NCI-H2196 (cell line): ENCODE measurements around the gene CNTNAP2.
A peak's percentile ranks its signal among the peaks of the same experiment; 100 is the strongest.

ENCODE experiments used
- DNase-seq: peaks from one replicate; lab custom pipeline; 2025; ENCODE audit not compliant: unreplicated experiment; lab: John Stamatoyannopoulos, UW

The CNTNAP2 gene

DNA sequence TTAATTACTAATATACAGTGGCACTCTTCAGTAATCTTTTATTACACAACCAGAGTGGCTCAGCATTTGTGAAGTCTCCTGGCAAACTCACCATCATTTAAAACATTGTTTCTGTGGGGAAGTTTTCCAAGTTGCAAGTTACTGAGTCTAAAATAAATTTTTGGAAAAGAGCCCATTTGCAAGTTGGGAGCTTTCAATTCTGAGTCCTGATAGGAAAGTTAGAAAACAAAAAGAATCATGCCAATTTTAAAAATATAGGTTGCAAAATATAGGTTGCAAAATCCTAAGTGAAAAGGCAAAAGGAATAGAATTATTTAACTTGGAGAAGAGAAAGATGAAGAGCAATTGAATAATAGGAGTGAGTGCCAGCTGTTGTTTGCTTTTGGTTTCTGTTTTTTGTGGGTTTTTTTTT lies 2095.1 kb downstream of the CNTNAP2 start:
- no peak for DNase-seq

DNA sequence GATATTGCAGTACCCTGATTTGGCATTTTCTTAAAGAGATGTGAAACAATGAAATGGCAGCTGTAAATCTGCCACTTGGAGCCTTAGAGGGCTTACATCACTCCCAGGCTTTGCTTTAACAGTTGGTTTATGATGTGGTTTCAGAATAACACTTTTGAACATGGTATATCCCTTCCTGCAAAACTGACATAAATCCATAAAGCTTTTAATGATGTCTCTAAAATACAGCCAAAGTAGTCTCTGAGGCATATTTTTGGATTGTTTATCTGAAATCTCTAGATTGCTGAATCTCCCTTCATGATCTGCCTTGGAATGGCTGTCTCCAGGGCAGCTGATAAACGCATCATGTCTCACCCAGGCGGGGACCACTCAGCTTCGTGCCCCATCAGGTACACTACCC lies 2096.1 kb downstream of the CNTNAP2 start:
- DNase-seq = no peak

DNA sequence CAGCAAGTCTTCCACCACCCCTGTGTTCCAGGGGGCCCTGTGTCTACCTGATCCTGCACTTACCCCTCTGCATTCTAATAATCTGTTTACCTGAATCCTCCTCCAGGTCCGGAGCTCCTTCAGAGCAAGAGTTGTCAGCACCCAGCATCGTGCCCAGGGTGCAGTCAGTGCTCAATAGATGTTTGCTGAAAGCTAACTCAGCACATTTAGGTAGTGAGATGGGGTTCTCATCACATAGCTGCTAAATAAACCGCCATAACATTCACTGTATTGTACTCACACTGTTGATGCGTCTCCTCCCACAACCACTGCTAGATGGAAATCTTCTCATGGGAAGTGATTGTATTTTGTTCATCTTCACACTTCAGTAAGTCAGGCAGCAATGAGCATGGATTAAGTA lies 2097.5 kb downstream of the CNTNAP2 start:
- DNase-seq = no peak

DNA sequence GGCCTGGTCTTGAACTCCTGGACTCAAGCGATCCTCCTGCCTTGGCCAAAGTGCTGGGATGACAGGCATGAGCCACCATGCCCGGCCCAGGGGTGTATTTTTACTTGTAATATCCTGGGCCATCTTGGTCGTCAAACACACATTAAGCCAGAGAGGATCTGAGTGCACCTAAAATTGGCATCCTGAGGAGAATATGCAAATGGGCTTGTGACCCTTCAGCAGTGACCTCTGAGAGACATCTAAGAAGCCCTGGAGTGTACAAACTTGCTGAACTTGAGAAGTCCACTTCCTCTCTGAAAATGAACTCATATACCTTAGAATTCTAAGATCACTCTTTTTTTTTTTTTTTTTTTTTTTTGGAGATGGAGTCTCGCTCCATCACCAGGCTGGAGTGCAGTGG lies 2102.0 kb downstream of the CNTNAP2 start:
- no peak for DNase-seq

DNA sequence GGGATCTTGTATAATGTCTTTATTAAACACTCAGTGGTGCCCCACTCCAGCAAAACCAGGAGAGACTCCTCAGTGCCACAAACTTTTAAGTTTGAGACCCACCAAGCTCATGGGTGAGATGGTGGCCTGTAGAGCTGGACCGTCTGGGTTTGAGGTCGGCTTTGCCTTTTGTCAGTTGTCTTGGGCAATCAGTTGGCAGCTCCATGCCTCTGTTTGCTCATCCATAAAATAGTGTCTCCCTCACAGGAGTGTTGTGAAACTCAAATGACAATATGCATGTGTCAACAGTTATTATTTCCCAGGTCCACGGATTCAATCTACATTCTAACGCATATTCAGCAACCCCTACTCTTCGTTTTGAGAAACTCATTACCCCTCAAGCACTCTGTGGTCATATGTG lies 2106.1 kb downstream of the CNTNAP2 start:
- DNase-seq = no peak

DNA sequence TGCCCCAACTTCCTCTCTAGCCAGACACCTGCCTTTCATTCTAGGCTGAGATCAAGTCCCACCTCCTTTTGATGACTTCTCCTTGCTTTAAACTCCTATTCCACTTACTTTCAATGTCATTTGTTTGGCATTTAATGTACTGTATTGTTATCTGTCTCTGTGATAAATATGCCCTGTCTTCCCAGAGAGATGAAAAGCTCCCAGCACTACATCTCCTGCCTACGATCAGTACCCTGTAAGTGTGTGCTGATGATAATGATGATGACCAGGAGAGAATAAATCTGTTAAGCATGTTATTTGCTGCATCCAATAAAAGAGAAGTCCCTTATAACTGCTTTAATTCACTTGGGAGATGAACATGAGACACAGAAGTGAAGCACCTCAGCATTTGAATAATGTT lies 2106.6 kb downstream of the CNTNAP2 start:
- DNase-seq = no peak

DNA sequence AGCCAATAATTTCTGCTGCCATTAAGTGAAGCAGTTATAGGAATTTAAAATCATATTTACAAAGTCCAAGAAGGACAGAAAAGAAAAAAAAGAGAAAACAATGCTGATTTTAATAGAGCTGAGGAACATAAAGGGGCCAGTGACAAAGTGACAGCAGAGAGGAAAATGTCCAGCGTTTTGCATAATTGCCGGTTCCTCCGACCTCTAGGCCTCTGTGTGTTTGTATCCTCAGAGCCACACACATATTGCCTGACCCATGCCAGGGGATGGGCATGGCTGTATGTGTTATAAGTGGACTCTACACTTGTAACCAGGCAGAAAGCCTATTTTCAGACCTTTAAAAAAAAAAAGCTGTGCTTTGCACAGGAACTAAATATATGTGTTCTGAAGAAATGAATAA lies 2107.1 kb downstream of the CNTNAP2 start:
- no peak for DNase-seq

DNA sequence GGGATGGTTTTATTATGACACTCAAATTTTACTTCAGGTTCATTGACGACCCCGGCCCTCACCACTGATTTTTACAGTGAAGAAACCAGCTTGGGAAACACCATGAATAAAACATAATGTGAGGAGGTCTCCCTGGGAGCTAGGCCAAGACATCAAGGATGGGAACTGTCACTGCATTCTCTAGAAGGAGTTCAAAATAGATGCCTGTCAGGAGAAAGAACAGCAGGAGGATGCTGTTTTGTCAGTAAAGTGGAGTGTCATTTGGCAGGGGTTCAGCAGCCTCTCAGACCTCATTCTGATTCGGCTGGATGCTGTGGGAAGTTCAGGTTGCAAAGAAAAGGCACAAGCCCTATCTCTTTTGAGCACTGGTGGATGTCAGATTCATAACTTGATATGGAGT lies 2113.7 kb downstream of the CNTNAP2 start:
- no peak for DNase-seq

DNA sequence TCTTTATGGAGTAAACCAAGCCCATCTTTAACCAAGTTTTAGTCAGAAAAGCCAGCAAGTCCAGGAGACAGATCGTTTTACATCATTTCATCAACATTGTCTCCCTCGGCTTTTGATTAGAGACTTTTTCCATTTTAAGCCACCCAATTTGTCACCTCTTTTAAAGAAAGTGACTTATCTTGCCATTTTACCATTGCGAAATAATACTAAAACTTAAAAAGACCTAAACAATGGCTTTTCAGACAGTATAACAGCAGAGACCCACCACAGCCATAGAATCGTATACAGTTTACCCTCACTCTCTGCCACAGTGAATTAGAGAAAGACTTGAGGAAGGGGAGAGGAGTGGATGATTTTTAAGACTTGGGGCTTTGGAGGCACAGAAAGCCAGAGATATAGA lies 2114.3 kb downstream of the CNTNAP2 start:
- DNase-seq = no peak

DNA sequence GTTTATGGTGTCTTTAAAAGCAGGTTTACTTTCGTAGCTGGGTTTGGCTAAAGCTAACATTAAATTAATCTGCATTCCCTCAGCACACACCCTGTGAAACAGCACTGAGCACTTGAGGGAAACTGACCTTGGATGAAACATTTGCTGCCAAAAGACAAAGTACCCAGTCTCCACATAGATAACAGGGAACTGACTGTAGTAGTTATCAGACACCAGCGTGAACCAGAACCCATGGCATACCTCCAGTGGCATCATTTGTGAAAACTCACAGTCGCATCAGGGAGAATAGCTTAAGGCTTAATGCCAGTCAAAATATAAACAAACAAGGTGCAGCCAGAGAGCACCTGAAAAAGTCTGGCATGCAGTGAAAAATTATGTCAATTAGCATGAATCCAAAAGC lies 2116.2 kb downstream of the CNTNAP2 start:
- DNase-seq = no peak

DNA sequence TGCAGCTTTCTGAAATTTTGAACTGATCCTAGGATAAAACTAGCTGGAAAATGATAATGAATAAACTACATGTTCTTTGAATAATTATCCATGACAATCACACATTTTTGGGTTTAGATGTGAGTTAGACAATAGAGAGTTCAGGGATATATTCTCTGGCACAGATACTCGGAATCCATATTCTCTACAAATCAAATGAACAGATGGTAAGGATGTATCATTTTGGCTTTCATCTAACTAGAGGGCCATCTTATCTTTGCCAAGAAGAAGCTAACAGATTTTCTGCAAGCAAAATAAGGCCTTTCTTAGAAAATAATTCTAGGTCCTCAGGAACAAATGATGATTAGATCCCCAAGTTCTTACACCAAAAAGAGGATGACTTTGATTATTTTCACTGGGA lies 2118.1 kb downstream of the CNTNAP2 start:
- no peak for DNase-seq

DNA sequence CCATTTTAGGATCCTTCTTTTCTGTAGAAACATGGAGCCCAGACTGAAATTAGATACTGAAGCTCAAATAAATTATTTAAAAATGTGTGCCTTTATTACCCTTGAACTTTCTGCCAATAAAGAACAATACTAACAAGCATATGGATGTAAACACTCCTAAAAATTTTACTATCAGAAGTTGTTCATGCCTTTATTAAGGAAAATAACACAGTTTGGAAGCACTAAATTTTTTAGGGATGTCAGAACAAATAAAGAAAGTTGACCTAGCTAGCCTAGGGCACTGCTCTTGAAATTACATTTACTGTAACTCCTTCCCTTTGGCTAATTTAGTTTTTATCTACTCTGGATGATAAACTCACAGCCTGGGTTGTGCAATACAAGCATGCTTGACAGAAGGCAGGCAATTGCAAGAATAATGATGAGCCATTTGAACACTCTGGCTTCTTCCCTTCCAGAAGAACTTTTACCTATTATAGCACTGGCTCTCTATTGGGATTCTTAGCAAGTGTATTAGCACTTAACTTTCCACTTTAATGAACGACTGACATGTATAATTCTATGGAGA lies 2122.2 kb downstream of the CNTNAP2 start:
- peak; percentile 38 for DNase-seq

DNA sequence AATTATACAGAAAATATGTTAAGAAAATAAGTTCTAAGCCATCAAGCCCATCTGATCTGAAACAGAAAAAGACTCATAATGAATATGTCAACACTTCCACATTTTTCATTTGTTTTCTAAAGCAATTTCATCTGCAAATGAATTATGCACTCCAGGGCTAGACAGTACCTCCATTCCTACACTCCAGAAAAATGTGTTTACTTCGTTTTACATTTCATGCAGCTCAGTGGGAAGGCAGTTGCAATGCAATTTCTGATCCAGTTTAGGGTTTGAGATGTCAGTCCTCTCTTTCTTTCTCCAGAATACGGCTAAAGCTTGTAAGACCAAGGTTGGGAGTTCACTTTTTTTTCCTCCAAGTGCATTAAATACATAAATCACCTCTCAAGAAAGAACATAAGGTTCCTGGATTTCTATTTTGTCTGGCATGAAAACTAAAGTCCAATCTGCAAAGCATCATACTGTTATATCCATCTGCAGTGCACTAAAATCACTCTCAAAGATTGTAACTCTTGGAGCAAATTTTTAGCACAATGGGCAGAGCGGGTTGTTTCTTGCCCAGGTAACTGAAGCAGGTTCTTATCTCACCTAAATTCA lies 2125.2 kb downstream of the CNTNAP2 start:
- DNase-seq = no peak

DNA sequence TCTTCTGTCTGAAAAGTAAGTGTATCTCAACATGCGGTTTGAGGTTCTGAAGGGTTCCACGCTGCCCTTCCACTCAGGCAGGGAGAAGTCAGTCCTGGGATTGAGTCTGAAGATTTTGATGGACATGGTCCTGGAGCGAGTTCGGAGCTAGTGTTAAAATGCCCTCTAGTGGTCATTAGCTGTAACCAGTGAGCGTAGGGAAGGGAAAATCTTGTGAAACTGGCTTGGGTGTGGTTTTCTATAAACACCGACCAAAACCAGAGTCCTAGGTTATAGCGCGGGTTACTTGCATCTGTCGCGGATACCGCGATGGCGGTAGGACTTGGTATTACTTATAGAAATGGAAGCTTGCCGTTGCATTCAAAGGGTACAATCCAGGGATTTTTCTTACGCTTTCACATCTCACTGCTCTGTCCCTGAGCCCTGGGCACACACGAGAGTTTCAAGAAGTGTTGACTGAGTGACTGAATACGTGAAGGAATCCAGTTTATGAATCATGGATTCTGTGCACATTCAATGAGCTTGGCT lies 2125.8 kb downstream of the CNTNAP2 start:
- DNase-seq = peak; percentile 65

DNA sequence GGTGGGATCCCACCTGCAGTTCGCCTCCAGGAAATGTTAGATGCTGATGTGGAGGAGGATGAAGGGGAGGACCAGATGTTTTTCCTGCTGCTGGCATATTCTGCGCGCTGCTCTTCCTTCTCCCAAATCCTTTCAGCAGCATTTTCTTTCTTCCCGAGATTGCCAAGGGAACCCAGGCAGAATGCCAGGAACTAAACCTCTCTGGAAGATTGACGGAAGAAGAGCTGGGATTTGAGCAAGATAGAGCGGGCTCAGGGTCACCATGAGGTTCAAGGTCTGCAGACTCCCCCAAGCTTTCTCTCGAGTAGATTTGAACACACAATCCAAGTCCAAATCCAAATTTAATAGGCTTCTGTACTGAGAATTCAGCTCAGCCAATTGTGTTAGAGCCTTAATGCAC lies 2128.8 kb downstream of the CNTNAP2 start:
- no peak for DNase-seq

DNA sequence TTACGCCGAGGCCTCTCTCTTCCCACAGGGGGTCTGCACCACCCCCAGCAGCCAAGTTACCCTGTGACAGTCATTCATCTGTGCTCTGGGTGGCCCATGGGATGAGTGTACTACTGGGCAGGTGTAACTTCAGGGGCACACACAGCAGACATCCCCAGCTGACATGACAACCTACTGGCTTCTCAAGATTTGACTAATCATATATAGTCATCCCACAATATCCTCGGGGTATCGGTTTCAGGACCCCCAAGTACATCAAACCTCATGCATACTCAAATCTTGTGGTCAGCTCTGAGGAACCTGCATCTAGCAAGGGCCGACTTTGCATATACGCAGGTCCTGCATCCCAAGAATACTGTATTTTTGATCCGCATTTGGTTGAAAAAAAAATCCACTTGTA lies 2137.0 kb downstream of the CNTNAP2 start:
- no peak for DNase-seq

DNA sequence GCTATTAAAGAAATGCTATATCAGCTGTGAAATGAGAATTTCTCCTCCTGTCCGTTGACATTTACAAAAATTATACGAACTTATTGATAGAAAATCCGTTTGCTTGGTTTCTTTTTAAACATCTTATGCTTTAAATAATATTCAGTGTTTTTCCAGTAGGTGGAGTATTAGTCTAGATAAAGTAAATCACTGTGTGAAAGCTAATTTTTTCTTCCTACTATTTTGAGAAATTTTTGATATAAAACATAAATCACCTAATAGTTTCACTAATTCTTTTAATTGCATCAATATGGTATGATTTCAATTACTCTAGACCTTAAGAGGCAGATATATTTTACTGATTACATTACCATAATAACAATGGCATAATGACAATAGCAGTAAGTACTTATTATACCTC lies 2138.7 kb downstream of the CNTNAP2 start:
- no peak for DNase-seq

DNA sequence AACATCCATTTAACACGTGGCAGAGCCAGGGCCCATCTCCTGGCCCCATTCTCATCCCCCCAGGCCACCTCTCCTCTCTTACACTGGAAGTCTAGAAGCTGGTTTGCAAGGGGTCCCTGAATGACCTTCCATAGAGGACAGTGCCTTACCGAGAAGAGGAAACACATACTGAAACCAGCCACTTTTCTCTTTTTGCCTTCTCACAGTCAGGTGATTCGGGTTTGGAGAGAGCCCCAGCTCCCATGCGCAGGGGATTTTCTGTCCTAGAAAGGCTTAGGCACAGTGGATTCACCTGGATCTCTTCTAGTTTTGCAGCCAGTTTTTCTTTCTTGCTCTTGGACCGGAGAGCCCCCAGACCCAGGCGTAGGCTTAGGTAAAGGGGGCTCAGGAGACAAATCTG lies 2139.8 kb downstream of the CNTNAP2 start:
- no peak for DNase-seq

DNA sequence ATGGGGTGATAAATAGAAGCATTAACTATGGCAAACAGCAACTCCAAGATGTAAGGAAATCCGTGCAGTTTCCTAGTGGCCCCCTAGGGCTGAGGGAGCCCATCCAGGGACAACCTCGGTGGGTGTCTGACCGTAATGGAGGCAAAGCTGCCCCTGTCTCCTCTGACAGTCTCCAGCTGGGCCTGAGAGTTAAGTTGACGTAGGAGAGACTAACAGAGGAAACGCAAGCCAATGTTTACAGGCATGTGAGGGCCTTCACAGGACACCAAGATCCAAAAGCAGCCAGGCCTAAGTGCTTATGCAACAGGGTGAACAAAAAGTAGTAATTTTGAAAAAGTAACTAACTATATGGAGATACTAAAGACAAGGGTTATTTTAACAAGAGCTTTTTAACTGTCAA lies 2144.0 kb downstream of the CNTNAP2 start:
- no peak for DNase-seq

DNA sequence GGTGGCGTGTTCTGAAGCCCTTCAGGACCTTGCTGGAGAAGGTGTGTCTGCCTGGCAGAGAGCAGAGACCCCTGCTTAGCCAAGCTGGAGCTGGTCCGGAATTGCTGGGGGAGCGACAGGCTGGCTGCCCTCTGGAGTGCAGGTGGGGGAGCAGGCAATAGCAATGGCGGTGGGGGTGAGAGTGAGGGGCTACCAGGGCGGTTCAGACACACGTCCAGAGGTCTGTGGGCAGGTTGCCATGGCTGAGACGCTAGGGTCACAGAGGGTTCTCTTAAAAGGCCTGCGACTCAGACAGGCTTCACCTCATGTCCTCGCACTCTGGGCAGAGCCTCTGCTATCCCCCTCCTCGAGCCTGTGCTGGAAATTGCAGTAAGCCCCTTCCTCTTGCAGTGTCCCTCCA lies 2144.9 kb downstream of the CNTNAP2 start:
- no peak for DNase-seq

DNA sequence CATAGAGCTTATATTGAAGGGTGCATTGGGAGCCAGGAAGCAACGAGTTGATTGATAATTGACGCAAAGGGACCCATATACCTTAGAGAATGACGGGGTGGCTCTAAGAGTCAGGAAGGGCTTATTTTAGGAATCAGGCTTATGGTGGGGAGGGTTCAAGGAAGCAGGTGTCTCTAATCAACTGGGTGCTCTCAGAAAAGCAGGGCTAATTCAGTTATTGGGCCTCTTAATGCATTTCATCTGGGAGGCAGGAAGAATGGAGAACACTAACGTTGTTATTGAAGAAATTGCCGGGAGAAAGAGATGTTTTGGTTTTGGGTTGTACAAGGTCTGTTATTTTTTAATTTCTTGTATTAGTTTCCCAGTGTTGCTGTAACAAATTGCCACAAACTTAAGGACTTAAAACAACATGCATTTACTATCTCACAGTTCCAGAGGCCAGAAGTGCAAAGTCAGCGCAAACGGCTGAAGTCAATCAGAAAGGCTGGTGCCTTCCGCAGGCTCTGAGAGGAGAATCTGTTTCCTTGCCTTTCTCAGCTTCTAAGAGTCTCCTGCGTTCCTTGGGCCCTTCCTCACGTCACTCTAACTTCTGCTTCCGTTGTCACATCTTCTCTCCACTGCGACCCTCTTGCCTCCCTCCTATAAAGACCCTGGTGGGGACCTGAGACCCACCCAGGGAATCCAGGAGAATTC lies 2145.5 kb downstream of the CNTNAP2 start:
- no peak for DNase-seq

DNA sequence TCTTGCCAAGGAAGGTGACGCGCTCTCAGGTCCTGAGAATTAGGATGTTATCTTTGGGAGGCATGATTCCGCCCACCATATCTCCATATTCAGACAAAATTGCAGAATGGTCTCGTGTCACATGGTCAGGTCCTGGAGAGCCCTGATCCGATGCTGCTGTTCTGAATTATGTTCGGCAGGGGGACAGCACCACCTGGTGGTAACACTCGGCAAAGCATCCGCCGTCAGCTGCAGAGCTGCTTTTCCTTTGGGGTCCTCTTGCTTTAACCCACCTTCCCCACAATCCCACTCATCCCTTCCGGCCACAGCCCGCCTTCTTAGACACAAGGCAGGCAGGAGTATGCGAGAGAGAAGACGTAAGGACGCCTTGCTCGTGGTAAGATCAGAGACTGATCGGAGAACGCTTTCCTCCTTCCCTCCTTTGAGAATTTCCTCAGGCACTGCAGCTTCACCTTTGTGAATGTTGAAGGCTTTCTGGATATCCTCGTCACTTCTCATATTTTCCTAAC lies 2146.2 kb downstream of the CNTNAP2 start:
- peak; percentile 69 for DNase-seq
